Measurements from ENCODE around the gene OLIG1.

GRCh38 chr21:33033961-33034413 lies 36.0 kb upstream of the OLIG1 start:
- no peak for TF ChIP-seq CTCF (IDR thresholded peaks at IDR 0.05)
- TF ChIP-seq POLR2A (IDR thresholded peaks at IDR 0.05), result no peak

All from prostate gland (tissue), 2 donors.